Activated CD4-positive, alpha-beta memory T cell treated with anti-CD3 and anti-CD28 coated beads, Interleukin-2, amount 10 ng/mL, durations not matched to agents 7 days and 5 days (primary cell): Measurements from ENCODE around the gene CYP11A1. TPM values are rescaled to one million over a fixed set of nuclear protein-coding genes. Genes with fewer than 3 reads are reported as not detected.
"Not testable (repeated sequence)": the region's sequence is repeated elsewhere in the genome, so short reads cannot be mapped to it uniquely, and the experiment has no call there.

Experiments used
- CTCF ChIA-PET: fragments of 350-600 bp; sonication (Branson Sonifier 250); formaldehyde crosslinking; loops from one replicate; lab custom pipeline; 2021; ENCODE audit warnings: antibody characterized with exemption, inconsistent platforms; lab: Charles Lee
- POLR2A ChIA-PET: fragments of 350-600 bp; sonication (Branson Sonifier 250); formaldehyde crosslinking; loops from one replicate; lab custom pipeline; 2021; ENCODE audit warnings: antibody characterized with exemption; lab: Charles Lee
- DNase-seq: peaks from one replicate; pipeline ENCODE4 v3.0.0-alpha.2; 2020
- H3K27ac Mint-ChIP-seq: one replicate; pipeline ENCODE4 v1.8.0; 2021; ENCODE audit warnings: mild to moderate bottlenecking, mixed read lengths
- H3K27me3 Mint-ChIP-seq: one replicate; pipeline ENCODE4 v1.8.0; 2021; ENCODE audit warnings: mixed read lengths
- H3K36me3 Mint-ChIP-seq: one replicate; pipeline ENCODE4 v1.8.0; 2021; ENCODE audit warnings: low read depth, mixed read lengths
- H3K4me1 Mint-ChIP-seq: one replicate; pipeline ENCODE4 v1.8.0; 2021; ENCODE audit warnings: mixed read lengths
- H3K4me3 Mint-ChIP-seq: one replicate; pipeline ENCODE4 v1.8.0; 2021; ENCODE audit warnings: mild to moderate bottlenecking, mixed read lengths
- H3K9me3 Mint-ChIP-seq: one replicate; pipeline ENCODE4 v1.8.0; 2021; ENCODE audit warnings: mixed read lengths
- total RNA-seq, 2 experiments: library from RNA; stranded (reverse); gene quantifications; one replicate each; pipeline ENCODE4 v1.2.3, GENCODE V29; 2021

Gene CYP11A1
- total RNA-seq, 2 experiments from 2014 or later: not detected

DNA sequence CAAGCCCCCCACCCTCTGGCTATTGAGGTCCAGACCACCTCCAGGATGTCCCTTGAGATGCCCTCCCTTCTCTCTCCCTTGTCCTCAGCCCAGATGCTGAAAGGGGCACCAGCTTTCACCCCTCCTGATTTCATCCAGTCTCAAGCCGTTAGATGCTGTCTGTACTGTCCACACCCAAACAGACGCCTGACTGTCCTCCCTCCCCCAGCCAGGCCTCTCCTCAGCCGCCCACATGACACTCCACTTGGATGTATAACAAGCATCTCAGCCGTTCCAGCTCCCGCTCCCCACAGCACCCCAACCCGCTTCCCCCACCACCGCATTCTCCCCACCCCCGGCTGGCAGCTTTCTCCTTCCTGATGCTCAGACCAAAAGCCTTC is 25.0 kb upstream of the CYP11A1 start:
- no peak overlapping the region for H3K4me3 Mint-ChIP-seq
- H3K36me3 Mint-ChIP-seq: no peaks in the 10 kb centered on the region
- DNase-seq: no peak
- H3K27ac Mint-ChIP-seq: no peak overlapping the region
- H3K9me3 Mint-ChIP-seq: no peaks in the 10 kb centered on the region
- H3K27me3 Mint-ChIP-seq: no peaks in the 10 kb centered on the region
- ChIA-PET POLR2A (interaction anchor here (0.7 to 3.0 kb wide), 2 partner anchors 8 to 10 kb away, joined by 3 to 14 read pairs; no protein-coding TSS in a partner anchor), CTCF (interaction anchor here (1.7 kb wide), 1 partner anchor 10 kb away, joined by 7 read pairs; no protein-coding TSS in a partner anchor)
- H3K4me1 Mint-ChIP-seq: peaks cover 35% of the 10 kb centered on the region

GRCh38 chr15:74391582-74392450 is 24.4 kb upstream of the CYP11A1 start:
- DNase-seq: no peak
- no peak overlapping the region for H3K27ac Mint-ChIP-seq
- no peak overlapping the region for H3K4me3 Mint-ChIP-seq
- no peaks in the 10 kb centered on the region for H3K36me3 Mint-ChIP-seq
- ChIA-PET POLR2A (interaction anchor here (1.3 kb wide), 1 partner anchor 11 kb away, joined by 3 read pairs; no protein-coding TSS in a partner anchor), CTCF (interaction anchor here (1.7 kb wide), 1 partner anchor 9 kb away, joined by 7 read pairs; no protein-coding TSS in a partner anchor)
- H3K9me3 Mint-ChIP-seq: no peaks in the 10 kb centered on the region
- peaks cover 30% of the 10 kb centered on the region for H3K4me1 Mint-ChIP-seq
- H3K27me3 Mint-ChIP-seq: no peaks in the 10 kb centered on the region

DNA sequence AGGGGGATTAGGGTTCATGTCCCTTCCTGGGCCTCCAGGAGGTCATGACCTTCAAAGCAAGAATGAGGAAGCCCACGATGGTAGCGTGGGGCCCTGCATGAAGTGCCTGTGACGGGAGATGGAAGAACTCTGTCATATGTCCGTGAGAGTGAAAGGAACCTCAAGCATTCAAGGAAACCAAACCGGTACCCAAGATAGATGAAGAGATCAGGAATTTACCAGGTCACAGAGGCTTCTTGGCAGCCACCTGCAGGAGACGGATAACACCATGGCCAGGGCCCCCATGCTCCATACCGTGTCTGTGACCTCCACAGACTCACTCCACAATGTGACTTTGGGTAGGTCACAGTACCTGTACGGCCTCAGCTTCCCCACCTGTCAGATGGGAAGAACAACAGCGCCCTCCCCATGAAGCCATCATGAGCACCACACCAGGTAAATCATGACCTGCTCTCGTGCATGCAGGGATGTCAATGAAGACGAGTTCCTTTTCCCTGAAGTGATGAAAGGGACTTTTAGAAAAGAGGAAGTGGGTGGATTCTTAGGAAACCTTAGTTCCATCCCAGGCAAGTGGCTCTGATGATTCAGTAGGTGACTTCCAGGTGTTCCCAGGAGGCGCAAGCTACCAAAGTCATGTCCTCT is 23.3 kb upstream of the CYP11A1 start:
- no peaks in the 10 kb centered on the region for H3K9me3 Mint-ChIP-seq
- POLR2A ChIA-PET: interaction anchor here (1.3 kb wide), 1 partner anchor 13 kb away, joined by 3 read pairs; no protein-coding TSS in a partner anchor
- peaks cover 26% of the 10 kb centered on the region for H3K4me1 Mint-ChIP-seq
- H3K27ac Mint-ChIP-seq: peak overlapping the region; percentile 24
- no peak for DNase-seq
- no peaks in the 10 kb centered on the region for H3K27me3 Mint-ChIP-seq
- H3K36me3 Mint-ChIP-seq: no peaks in the 10 kb centered on the region
- CTCF ChIA-PET: interaction anchor here (1.0 kb wide), 1 partner anchor 49 kb away, joined by 4 read pairs; no protein-coding TSS in a partner anchor
- no peak overlapping the region for H3K4me3 Mint-ChIP-seq

DNA sequence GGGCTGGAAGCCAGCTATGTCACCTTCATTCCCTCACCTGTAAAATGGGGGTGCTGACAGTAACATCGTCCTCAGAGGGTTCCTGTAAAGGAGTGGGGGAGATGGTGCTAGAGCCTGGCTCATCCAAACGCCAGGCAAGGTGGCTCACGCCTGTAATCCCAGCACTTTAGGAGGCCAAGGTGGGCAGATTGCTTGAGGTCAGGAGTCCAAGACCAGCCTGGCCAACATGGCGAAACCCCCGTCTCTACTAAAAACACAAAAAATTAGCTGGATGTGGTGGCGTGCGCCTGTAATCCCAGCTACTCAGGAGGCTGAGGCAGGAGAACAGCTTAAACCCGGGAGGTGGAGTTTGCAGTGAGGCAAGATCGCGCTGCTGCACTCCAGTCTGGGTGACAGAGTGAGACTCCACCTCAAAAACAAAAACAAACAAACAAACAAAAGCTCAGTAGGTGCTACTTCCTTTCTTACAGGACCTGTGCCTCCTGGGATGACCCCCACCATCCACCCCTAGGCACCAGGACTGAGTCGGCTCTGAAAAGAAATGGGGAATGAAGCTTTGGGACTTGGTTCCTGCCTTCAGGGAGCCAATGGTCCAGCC is 22.7 kb upstream of the CYP11A1 start:
- not testable (repeated sequence) for DNase-seq, H3K36me3 Mint-ChIP-seq, H3K4me3 Mint-ChIP-seq, H3K27ac Mint-ChIP-seq, H3K27me3 Mint-ChIP-seq, H3K9me3 Mint-ChIP-seq
- ChIA-PET POLR2A (interaction anchor here (1.3 kb wide), 1 partner anchor 13 kb away, joined by 3 read pairs; no protein-coding TSS in a partner anchor), CTCF (interaction anchor here (1.0 kb wide), 1 partner anchor 50 kb away, joined by 4 read pairs; no protein-coding TSS in a partner anchor)
- H3K4me1 Mint-ChIP-seq: peaks cover 32% of the 10 kb centered on the region

- no peaks in the 10 kb centered on the region for H3K27me3 Mint-ChIP-seq
- no peak overlapping the region for H3K4me3 Mint-ChIP-seq
- no peak overlapping the region for H3K27ac Mint-ChIP-seq
- no peak for DNase-seq
- no peaks in the 10 kb centered on the region for H3K9me3 Mint-ChIP-seq
- peaks cover 39% of the 10 kb centered on the region for H3K4me1 Mint-ChIP-seq
- no peaks in the 10 kb centered on the region for H3K36me3 Mint-ChIP-seq
- ChIA-PET CTCF (interaction anchor here (0.8 kb wide), 1 partner anchor 49 kb away, joined by 4 read pairs; no protein-coding TSS in a partner anchor), POLR2A (interaction anchor here (0.6 to 1.1 kb wide), 3 partner anchors 11 to 72 kb away, joined by 3 read pairs; partner anchors contain the start of gene UBL7)
Measured at GRCh38 chr15:74389241-74390048, 22.0 kb upstream of the CYP11A1 start.

DNA sequence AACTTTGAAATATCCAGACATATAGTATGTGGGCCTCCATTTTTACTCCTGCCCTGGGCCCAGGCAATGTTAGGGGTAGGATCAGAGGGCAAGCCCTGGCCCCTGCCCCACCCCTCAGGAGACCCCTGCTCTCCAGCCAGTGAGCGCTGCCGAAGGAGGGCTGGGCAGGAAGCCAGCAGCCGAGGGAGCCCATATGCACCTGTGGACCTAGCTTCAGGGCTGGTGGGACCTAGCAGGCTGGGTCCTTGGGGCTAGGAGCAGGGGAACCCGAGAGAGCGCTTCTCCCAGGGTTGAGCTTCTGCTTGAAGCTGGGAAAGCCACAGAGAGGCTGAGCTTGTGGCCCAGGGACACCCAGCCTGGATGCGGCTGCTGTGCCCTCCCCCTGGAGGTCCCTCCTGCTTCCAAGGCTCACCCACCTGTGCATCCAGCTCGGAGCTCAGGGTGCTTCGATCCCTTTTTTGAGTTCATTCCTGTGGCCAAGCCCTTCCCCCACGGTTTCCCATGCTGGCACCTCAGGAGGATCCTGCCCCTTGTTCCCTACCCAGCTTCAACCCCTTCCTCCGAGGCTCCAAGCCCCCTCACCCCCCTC is 21.0 kb upstream of the CYP11A1 start:
- no peaks in the 10 kb centered on the region for H3K9me3 Mint-ChIP-seq
- no peaks in the 10 kb centered on the region for H3K27me3 Mint-ChIP-seq
- no peak overlapping the region for H3K4me3 Mint-ChIP-seq
- ChIA-PET CTCF (interaction anchor here (0.8 kb wide), 1 partner anchor 50 kb away, joined by 4 read pairs; no protein-coding TSS in a partner anchor), POLR2A (interaction anchor here (0.6 to 1.1 kb wide), 3 partner anchors 10 to 73 kb away, joined by 3 read pairs; partner anchors contain the start of gene UBL7)
- no peak for DNase-seq
- no peaks in the 10 kb centered on the region for H3K36me3 Mint-ChIP-seq
- peaks cover 49% of the 10 kb centered on the region for H3K4me1 Mint-ChIP-seq
- no peak overlapping the region for H3K27ac Mint-ChIP-seq

GRCh38 chr15:74387621-74388362 is 20.3 kb upstream of the CYP11A1 start:
- no peaks in the 10 kb centered on the region for H3K27me3 Mint-ChIP-seq
- no peak for DNase-seq
- H3K4me3 Mint-ChIP-seq: no peak overlapping the region
- CTCF ChIA-PET: no interaction called here
- no peaks in the 10 kb centered on the region for H3K9me3 Mint-ChIP-seq
- POLR2A ChIA-PET: interaction anchor here (1.1 kb wide), 1 partner anchor 73 kb away, joined by 3 read pairs; the partner anchor contains the start of gene UBL7
- no peaks in the 10 kb centered on the region for H3K36me3 Mint-ChIP-seq
- H3K4me1 Mint-ChIP-seq: peaks cover 51% of the 10 kb centered on the region
- H3K27ac Mint-ChIP-seq: no peak overlapping the region

DNA sequence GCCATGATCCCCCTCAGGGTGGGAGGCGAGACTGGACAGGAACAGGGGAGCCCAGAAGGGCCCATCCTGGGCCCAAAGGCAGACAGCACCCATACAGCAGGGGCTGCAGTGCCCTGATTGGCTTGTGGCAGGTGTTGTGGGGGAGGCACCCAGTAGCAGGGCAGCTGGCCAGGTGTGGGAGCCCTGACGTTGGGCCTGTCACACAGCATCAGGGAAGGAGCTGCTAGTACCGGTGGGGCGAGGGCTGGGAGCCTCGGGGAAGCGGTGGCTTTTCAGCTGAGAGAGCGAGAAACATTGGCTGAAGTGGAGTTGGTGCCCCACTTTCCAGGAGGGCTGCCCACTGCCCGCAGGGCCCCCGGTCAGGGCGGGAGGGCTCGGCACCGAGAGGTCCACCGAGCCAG is 19.7 kb upstream of the CYP11A1 start:
- Mint-ChIP-seq H3K4me3 (no peak overlapping the region), H3K9me3 (no peaks in the 10 kb centered on the region), H3K27me3 (no peaks in the 10 kb centered on the region), H3K4me1 (peaks cover 52% of the 10 kb centered on the region), H3K27ac (no peak overlapping the region), H3K36me3 (no peaks in the 10 kb centered on the region)
- DNase-seq: no peak
- POLR2A ChIA-PET: no interaction called here
- CTCF ChIA-PET: no interaction called here

GRCh38 chr15:74386496-74387140 is 19.2 kb upstream of the CYP11A1 start:
- H3K4me1 Mint-ChIP-seq: peaks cover 49% of the 10 kb centered on the region
- ChIA-PET POLR2A (interaction anchor here (3.2 kb wide), 1 partner anchor 48 kb away, joined by 14 read pairs; no protein-coding TSS in a partner anchor), CTCF (interaction anchor here (9.7 kb wide), 1 partner anchor 54 kb away, joined by 248 read pairs; the partner anchor contains the start of gene SEMA7A)
- no peaks in the 10 kb centered on the region for H3K36me3 Mint-ChIP-seq
- DNase-seq: no peak
- no peaks in the 10 kb centered on the region for H3K27me3 Mint-ChIP-seq
- no peaks in the 10 kb centered on the region for H3K9me3 Mint-ChIP-seq
- H3K4me3 Mint-ChIP-seq: no peak overlapping the region
- no peak overlapping the region for H3K27ac Mint-ChIP-seq

GRCh38 chr15:74385733-74386132 is 18.3 kb upstream of the CYP11A1 start:
- Mint-ChIP-seq H3K4me3 (no peak overlapping the region), H3K9me3 (no peaks in the 10 kb centered on the region), H3K36me3 (no peaks in the 10 kb centered on the region), H3K4me1 (peaks cover 42% of the 10 kb centered on the region), H3K27me3 (no peaks in the 10 kb centered on the region), H3K27ac (peak overlapping the region; percentile 93)
- ChIA-PET CTCF (interaction anchor here (1.7 to 9.7 kb wide), 6 partner anchors 10 to 104 kb away, joined by 7 to 248 read pairs (median 22); partner anchors contain the start of gene SEMA7A), POLR2A (interaction anchor here (1.0 to 4.2 kb wide), 11 partner anchors 8 to 458 kb away, joined by 3 to 42 read pairs (median 13); partner anchors contain the start of genes ARID3B and UBL7)
- no peak for DNase-seq
